Measurements from ENCODE around the gene CYP26B1. TPM values are rescaled to one million over a fixed set of nuclear protein-coding genes. Genes with fewer than 3 reads are reported as not detected.

Gene CYP26B1
- total and polyA plus RNA-seq, 2 donors (not counting 3 experiments of a cell fraction or from before 2014, with no cell fraction given) = 0.30 to 1.1 TPM

- Histone ChIP-seq H3K27me3 (ENCODE audit: control insufficient read depth in 2 of 2, insufficient read depth in 2 of 2, low read length in 2 of 2) (no peaks in the 10 kb centered on the region), H4K20me1 (replicated peaks; ENCODE audit: control insufficient read depth, extremely low read depth, insufficient read depth, low read length) (no peaks in the 10 kb centered on the region), H3K4me2 (ENCODE audit: insufficient read depth, low read length) (no peak overlapping the region), H3K9ac (replicated peaks; ENCODE audit: extremely low read depth, insufficient read depth, low read length) (no peak overlapping the region), H3K4me3 (replicated peaks in 1 of 3; ENCODE audit: insufficient read depth in 1 of 3, low read depth in 1 of 3, low read length in 3 of 3) (no peak overlapping the region), H3K36me3 (ENCODE audit: control insufficient read depth in 2 of 2, extremely low read depth in 1 of 2, insufficient read depth in 2 of 2, low read length in 2 of 2) (no peaks in the 10 kb centered on the region), H3K4me1 (ENCODE audit: control insufficient read depth, extremely low read depth, insufficient read depth, low read length) (no peaks in the 10 kb centered on the region), H3K79me2 (ENCODE audit: control insufficient read depth, insufficient read depth, low read length) (no peaks in the 10 kb centered on the region), H2AFZ (ENCODE audit: low read depth, low read length) (no peak overlapping the region), H3K9me3 (replicated peaks; ENCODE audit: control insufficient read depth, insufficient read depth, low read length) (no peaks in the 10 kb centered on the region), H3K27ac (ENCODE audit: insufficient read depth, low read depth, low read length) (no peak overlapping the region), H3K9me1 (replicated peaks; ENCODE audit: control insufficient read depth, extremely low read depth, insufficient read depth, low read length) (no peaks in the 10 kb centered on the region)
- CTCF ChIA-PET = interaction anchor here (1.1 to 1.2 kb wide), 2 partner anchors 16 to 210 kb away, joined by 3 to 6 read pairs; no protein-coding TSS in a partner anchor
- DNase-seq (ENCODE audit: low read depth, low spot score) (no peak), FAIRE-seq (no peak)
- no TSS peak for BruUV-seq (replicated peaks)
- POLR2A ChIA-PET = no interaction called here
- dilution Hi-C loops (cut with MboI; ENCODE audit: extremely low pct_ligation_motif_present, low sequenced_read_pairs) = no loop called here
- no peak for TF ChIP-seq JUN (IDR thresholded peaks at IDR 0.05; ENCODE audit: borderline replicate concordance, insufficient read depth, insufficient read length, low read depth)
- TF ChIP-seq GATA2 (IDR thresholded peaks at IDR 0.05; ENCODE audit: insufficient read depth, insufficient read length, low read depth, low read length) = no peak
- TF ChIP-seq MYC (IDR thresholded peaks at IDR 0.05; ENCODE audit: low read depth, low read length) = no peak
- no peak for TF ChIP-seq CTCF (IDR thresholded peaks at IDR 0.05; ENCODE audit: extremely low read depth in 1 of 2, insufficient read depth in 1 of 2, low read depth in 1 of 2, low read length in 2 of 2)
- no peak for TF ChIP-seq FOS (IDR thresholded peaks at IDR 0.05; ENCODE audit: borderline replicate concordance, insufficient read depth, low read length)
- TF ChIP-seq POLR2AphosphoS5 (IDR thresholded peaks at IDR 0.05; ENCODE audit: insufficient read depth, low read depth, low read length) = no peak
- no peak for TF ChIP-seq POLR2A (IDR thresholded peaks at IDR 0.05; ENCODE audit: low read depth, low read length)
- TF ChIP-seq EZH2 (IDR thresholded peaks at IDR 0.05; ENCODE audit: borderline replicate concordance, low read depth, low read length, severe bottlenecking) = no peak
- TF ChIP-seq MAX (IDR thresholded peaks at IDR 0.05; ENCODE audit: insufficient read depth, insufficient read length) = no peak
- intact Hi-C loops (cut with micrococcal nuclease) = no loop called here
Observed at GRCh38 chr2:72133721-72134407, 13.8 kb downstream of the CYP26B1 start.
